Measurements from ENCODE around the gene HLA-B.

DNA sequence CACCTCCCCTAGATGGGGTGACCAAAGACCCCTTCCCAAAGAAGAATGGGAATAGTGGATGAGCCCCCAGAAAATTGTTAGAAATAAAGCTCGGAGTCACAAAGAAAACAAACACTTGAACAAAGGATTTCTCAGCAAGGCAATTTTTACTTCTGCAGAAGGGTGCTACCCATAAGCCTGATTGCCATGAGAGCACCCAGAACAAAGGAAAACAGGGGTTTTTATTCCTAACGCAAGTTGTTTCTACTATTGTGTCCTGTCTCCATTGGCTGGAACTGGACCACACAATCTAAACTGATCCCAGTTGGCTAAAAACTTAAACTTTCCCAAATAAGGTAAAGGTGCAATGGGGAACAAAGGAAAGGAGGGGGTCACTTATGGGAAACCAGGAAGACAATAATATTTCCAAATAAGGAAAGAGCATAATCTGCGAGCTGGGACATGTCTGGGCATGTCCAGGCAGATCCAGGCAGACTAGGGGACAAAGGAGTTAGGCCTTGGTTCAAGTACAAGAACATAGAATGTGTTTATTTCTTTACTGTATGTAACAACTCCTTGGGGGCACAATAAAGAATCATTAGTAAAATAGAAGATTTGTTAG lies 20.0 kb downstream of the HLA-B start:
- TF ChIP-seq POLR2AphosphoS5 (IDR thresholded peaks at IDR 0.05; ENCODE audit: low read depth, low read length) (no peak), FOXP2 (optimal IDR thresholded peaks at IDR 0.05; ENCODE audit: borderline replicate concordance, extremely low read depth, extremely low read length, insufficient read depth) (no peak), TAF1 (IDR thresholded peaks at IDR 0.05; ENCODE audit: borderline replicate concordance, insufficient read depth, low read length) (no peak)
- TF ChIP-seq, protein P1, sequence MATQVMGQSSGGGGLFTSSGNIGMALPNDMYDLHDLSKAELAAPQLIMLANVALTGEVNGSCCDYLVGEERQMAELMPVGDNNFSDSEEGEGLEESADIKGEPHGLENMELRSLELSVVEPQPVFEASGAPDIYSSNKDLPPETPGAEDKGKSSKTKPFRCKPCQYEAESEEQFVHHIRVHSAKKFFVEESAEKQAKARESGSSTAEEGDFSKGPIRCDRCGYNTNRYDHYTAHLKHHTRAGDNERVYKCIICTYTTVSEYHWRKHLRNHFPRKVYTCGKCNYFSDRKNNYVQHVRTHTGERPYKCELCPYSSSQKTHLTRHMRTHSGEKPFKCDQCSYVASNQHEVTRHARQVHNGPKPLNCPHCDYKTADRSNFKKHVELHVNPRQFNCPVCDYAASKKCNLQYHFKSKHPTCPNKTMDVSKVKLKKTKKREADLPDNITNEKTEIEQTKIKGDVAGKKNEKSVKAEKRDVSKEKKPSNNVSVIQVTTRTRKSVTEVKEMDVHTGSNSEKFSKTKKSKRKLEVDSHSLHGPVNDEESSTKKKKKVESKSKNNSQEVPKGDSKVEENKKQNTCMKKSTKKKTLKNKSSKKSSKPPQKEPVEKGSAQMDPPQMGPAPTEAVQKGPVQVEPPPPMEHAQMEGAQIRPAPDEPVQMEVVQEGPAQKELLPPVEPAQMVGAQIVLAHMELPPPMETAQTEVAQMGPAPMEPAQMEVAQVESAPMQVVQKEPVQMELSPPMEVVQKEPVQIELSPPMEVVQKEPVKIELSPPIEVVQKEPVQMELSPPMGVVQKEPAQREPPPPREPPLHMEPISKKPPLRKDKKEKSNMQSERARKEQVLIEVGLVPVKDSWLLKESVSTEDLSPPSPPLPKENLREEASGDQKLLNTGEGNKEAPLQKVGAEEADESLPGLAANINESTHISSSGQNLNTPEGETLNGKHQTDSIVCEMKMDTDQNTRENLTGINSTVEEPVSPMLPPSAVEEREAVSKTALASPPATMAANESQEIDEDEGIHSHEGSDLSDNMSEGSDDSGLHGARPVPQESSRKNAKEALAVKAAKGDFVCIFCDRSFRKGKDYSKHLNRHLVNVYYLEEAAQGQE (IDR thresholded peaks at IDR 0.05; ENCODE audit: insufficient read depth in 1 of 2, low read depth in 2 of 2, low read length in 2 of 2) = no peak
